Mammary epithelial cell (primary cell): Measurements from ENCODE around the gene TSFM.
A peak's percentile ranks its signal among the peaks of the same experiment; 100 is the strongest.

ENCODE experiments used
- CTCF ChIP-seq, 2 donors: IDR thresholded peaks in 1 of 2; conservative IDR thresholded peaks in 1 of 2; 2 replicates each; pipeline ENCODE4 v1.5.1; 2011 to 2012; ENCODE audit warnings: inconsistent platforms in 2 of 2, low read length in 2 of 2, mild to moderate bottlenecking in 2 of 2, control low read depth in 1 of 2, low read depth in 1 of 2; ENCODE audit not compliant: insufficient read depth in 1 of 2; ENCODE audit errors: extremely low read depth in 1 of 2
- EZH2 ChIP-seq: IDR thresholded peaks from 2 replicates; pipeline ENCODE4 v1.6.1; 2012; ENCODE audit warnings: low read length, inconsistent platforms, borderline replicate concordance

GRCh38 chr12:57736741-57737466 lies 45.7 kb upstream of the TSFM start:
- TF ChIP-seq CTCF (conservative IDR thresholded peaks at IDR 0.05 in 1 of 2, IDR thresholded peaks at IDR 0.05 in 1 of 2; ENCODE audit: extremely low read depth in 1 of 2, insufficient read depth in 1 of 2, low read depth in 1 of 2, low read length in 2 of 2) (no peak), EZH2 (peak; percentile 82)
